Neural progenitor cell (in vitro differentiated cells): ENCODE results near the gene MYOZ1. TPM values are rescaled to one million over a fixed set of nuclear protein-coding genes. Genes with fewer than 3 reads are reported as not detected.
"Not testable (repeated sequence)": the region's sequence is repeated elsewhere in the genome, so short reads cannot be mapped to it uniquely, and the experiment has no call there.

Experiments used
- DNase-seq: peaks from one replicate; pipeline ENCODE4 v3.0.0-alpha.2; 2016; ENCODE audit warnings: low spot score
- H2AFZ ChIP-seq: fragments of 200-600 bp; sonication (generic); replicated peaks from 2 replicates; pipeline ENCODE4 v1.6.1; 2016; ENCODE audit warnings: antibody characterized with exemption
- H3F3A ChIP-seq: fragments of 200-600 bp; sonication (generic); 2 replicates; pipeline ENCODE4 v1.6.1; 2016; ENCODE audit warnings: antibody characterized with exemption, low read depth
- H3K27ac ChIP-seq: fragments of 200-600 bp; sonication (generic); 2 replicates; pipeline ENCODE4 v1.5.1; 2016; ENCODE audit warnings: mild to moderate bottlenecking
- H3K27me3 ChIP-seq: fragments of 200-600 bp; sonication (generic); 2 replicates; pipeline ENCODE4 v1.6.1; 2016; ENCODE audit warnings: mild to moderate bottlenecking, moderate library complexity
- H3K36me3 ChIP-seq: fragments of 200-600 bp; sonication (generic); 2 replicates; pipeline ENCODE4 v1.5.1; 2016
- H3K4me1 ChIP-seq: fragments of 200-600 bp; sonication (generic); 2 replicates; pipeline ENCODE4 v1.6.1; 2016; ENCODE audit warnings: mixed run types
- H3K4me2 ChIP-seq: fragments of 200-600 bp; sonication (generic); 2 replicates; pipeline ENCODE4 v1.6.1; 2016
- H3K4me3 ChIP-seq: fragments of 200-600 bp; sonication (generic); 2 replicates; pipeline ENCODE4 v1.5.1; 2016
- H3K79me2 ChIP-seq: fragments of 200-600 bp; sonication (generic); 2 replicates; pipeline ENCODE4 v1.6.1; 2016; ENCODE audit warnings: low read depth
- H3K9ac ChIP-seq: fragments of 200-600 bp; sonication (generic); 2 replicates; pipeline ENCODE4 v1.6.1; 2016
- H3K9me3 ChIP-seq: fragments of 200-600 bp; sonication (generic); 2 replicates; pipeline ENCODE4 v1.5.1; 2016; ENCODE audit warnings: low read depth
- H4K20me1 ChIP-seq: fragments of 200-600 bp; sonication (generic); 2 replicates; pipeline ENCODE4 v1.6.1; 2016; ENCODE audit warnings: low read depth
- H3K27ac Mint-ChIP-seq: 3 replicates; pipeline ENCODE4 v1.8.0; 2021; ENCODE audit warnings: mixed read lengths
- H3K27me3 Mint-ChIP-seq: 2 replicates; pipeline ENCODE4 v1.8.0; 2022; ENCODE audit warnings: low read depth, mild to moderate bottlenecking, inconsistent platforms, moderate library complexity, mixed read lengths; ENCODE audit not compliant: insufficient read depth
- H3K36me3 Mint-ChIP-seq: 3 replicates; pipeline ENCODE4 v1.8.0; 2021; ENCODE audit warnings: mixed read lengths
- H3K4me1 Mint-ChIP-seq: 3 replicates; pipeline ENCODE4 v1.8.0; 2021; ENCODE audit warnings: mixed read lengths
- H3K4me3 Mint-ChIP-seq: 3 replicates; pipeline ENCODE4 v1.8.0; 2021; ENCODE audit warnings: mild to moderate bottlenecking, moderate library complexity, mixed read lengths
- H3K9me3 Mint-ChIP-seq: 3 replicates; pipeline ENCODE4 v1.8.0; 2020; ENCODE audit warnings: mixed read lengths
- CTCF ChIP-seq: fragments of 200-600 bp; sonication (generic); IDR thresholded peaks from 2 replicates; pipeline ENCODE4 v1.5.1; 2017; ENCODE audit warnings: antibody characterized with exemption, mild to moderate bottlenecking
- EZH2 ChIP-seq: fragments of 200-600 bp; sonication (generic); IDR thresholded peaks from 2 replicates; pipeline ENCODE4 v1.6.1; 2017; ENCODE audit warnings: antibody characterized with exemption, mild to moderate bottlenecking, moderate library complexity
- EZH2phosphoT487 ChIP-seq: fragments of 200-600 bp; sonication (generic); IDR thresholded peaks from 2 replicates; pipeline ENCODE4 v1.6.1; 2017; ENCODE audit warnings: antibody characterized with exemption
- total RNA-seq: library from RNA; depleted of rRNA; stranded (reverse); fragments of >200 nt; gene quantifications from 2 replicates; pipeline ENCODE4 v1.2.3, GENCODE V29; 2015; ENCODE audit warnings: low replicate concordance

The MYOZ1 gene
- total RNA-seq, 1 donor from 2014 or later, result 1.2 TPM

GRCh38 chr10:73665581-73665980 is 24.3 kb upstream of the MYOZ1 start:
- H3K27ac ChIP-seq, H3K36me3 ChIP-seq, H4K20me1 ChIP-seq, H3K27me3 ChIP-seq, H3K4me3 Mint-ChIP-seq, H3K4me3 ChIP-seq, H3K4me1 Mint-ChIP-seq, H3K27me3 Mint-ChIP-seq, H3K36me3 Mint-ChIP-seq, H3K9ac ChIP-seq, H3K4me2 ChIP-seq, DNase-seq, H3F3A ChIP-seq, H3K79me2 ChIP-seq, H2AFZ ChIP-seq, H3K9me3 ChIP-seq, H3K27ac Mint-ChIP-seq, H3K4me1 ChIP-seq, H3K9me3 Mint-ChIP-seq: not testable (repeated sequence)

- H3K27me3 ChIP-seq, H3K36me3 Mint-ChIP-seq, H3K9me3 Mint-ChIP-seq, H3K4me1 ChIP-seq, H3K4me3 ChIP-seq, H3K9ac ChIP-seq, H3K27ac Mint-ChIP-seq, H3F3A ChIP-seq, H2AFZ ChIP-seq, H4K20me1 ChIP-seq, H3K4me2 ChIP-seq, H3K27ac ChIP-seq, H3K4me1 Mint-ChIP-seq, H3K4me3 Mint-ChIP-seq, DNase-seq, H3K36me3 ChIP-seq, H3K79me2 ChIP-seq, H3K27me3 Mint-ChIP-seq, H3K9me3 ChIP-seq: not testable (repeated sequence)
Observed at GRCh38 chr10:73664156-73665040, 23.1 kb upstream of the MYOZ1 start.

GRCh38 chr10:73663621-73664020 is 22.3 kb upstream of the MYOZ1 start:
- H3K36me3 Mint-ChIP-seq, H3K9me3 ChIP-seq: not testable (repeated sequence)

GRCh38 chr10:73662705-73663104 is 21.4 kb upstream of the MYOZ1 start:
- H3K4me3 ChIP-seq, H3K36me3 ChIP-seq, H3K27me3 Mint-ChIP-seq, H3K4me3 Mint-ChIP-seq, H3K79me2 ChIP-seq, DNase-seq, H3K27ac ChIP-seq, H4K20me1 ChIP-seq, H3K9me3 Mint-ChIP-seq, H3K36me3 Mint-ChIP-seq, H3K9me3 ChIP-seq, H3K27me3 ChIP-seq, H2AFZ ChIP-seq, H3K4me1 Mint-ChIP-seq, H3F3A ChIP-seq, H3K4me1 ChIP-seq, H3K9ac ChIP-seq, H3K4me2 ChIP-seq: not testable (repeated sequence)
- H3K27ac Mint-ChIP-seq, result peak overlapping the region; percentile 64

More at GRCh38 chr10:73663621-73664020, 22.3 kb upstream of the MYOZ1 start:
- not testable (repeated sequence) for H3K27ac ChIP-seq, DNase-seq, H3F3A ChIP-seq, H3K27me3 Mint-ChIP-seq, H3K27ac Mint-ChIP-seq, H3K27me3 ChIP-seq, H3K4me1 ChIP-seq, H3K4me3 Mint-ChIP-seq, H3K79me2 ChIP-seq, H3K36me3 ChIP-seq, H4K20me1 ChIP-seq, H3K9me3 Mint-ChIP-seq, H3K4me3 ChIP-seq, H2AFZ ChIP-seq, H3K4me1 Mint-ChIP-seq, H3K4me2 ChIP-seq, H3K9ac ChIP-seq

- Histone ChIP-seq H3K27ac (no peak within 1 kb of the TSS), H3K27me3 (no peaks in the 10 kb centered on the region), H3K36me3 (no peaks in the 10 kb centered on the region), H3K4me2 (no peak within 1 kb of the TSS), H3K79me2 (no peaks in the 10 kb centered on the region), H3F3A (no peaks in the 10 kb centered on the region), H2AFZ (no peak within 1 kb of the TSS), H4K20me1 (no peaks in the 10 kb centered on the region), H3K9me3 (no peaks in the 10 kb centered on the region), H3K4me3 (no peak within 1 kb of the TSS), H3K4me1 (peaks cover 1% of the 10 kb centered on the region), H3K9ac (no peak within 1 kb of the TSS)
- Mint-ChIP-seq H3K4me1 (peaks cover 1% of the 10 kb centered on the region), H3K9me3 (no peaks in the 10 kb centered on the region), H3K27ac (no peak within 1 kb of the TSS), H3K4me3 (no peak within 1 kb of the TSS), H3K36me3 (peaks cover 4% of the 10 kb centered on the region), H3K27me3 (peaks cover 5% of the 10 kb centered on the region)
- DNase-seq, result no peak
- TF ChIP-seq CTCF (no peak), EZH2phosphoT487 (no peak), EZH2 (no peak)
Observed at GRCh38 chr10:73655990-73656298, 14.7 kb upstream of the MYOZ1 start, which contains the start of gene SYNPO2L. SYNPO2L (minus strand) TSS chr10:73656029; CDS start chr10:73655922, 107 bp downstream.
